G401 (cell line): Measurements from ENCODE around the gene POTEF. TPM values are rescaled to one million over a fixed set of nuclear protein-coding genes. Genes with fewer than 3 reads are reported as not detected.

Experiments used
- total RNA-seq: library from RNA; depleted of rRNA; stranded (reverse); fragments of >200 nt; shearing (Covaris generic); gene quantifications from 2 replicates; pipeline ENCODE4 v1.2.3, GENCODE V29; 2014; rRNA removed

POTEF gene
- total RNA-seq, 1 experiment from 2014 or later, result 0.10 TPM

Other genes starting within 250 kb of the POTEF start
- gene RAB6C, start 149.6 kb downstream of the POTEF start, total RNA-seq, result not detected in 2 replicates
- gene CCDC74B, start 15.9 kb upstream of the POTEF start, total RNA-seq, result 71.6 and 76.7 TPM in 2 replicates
- 52.7 and 63.9 TPM in 2 replicates for gene SMPD4, start 52.4 kb upstream of the POTEF start, total RNA-seq
- gene MZT2B, start 53.0 kb upstream of the POTEF start, total RNA-seq, result 259 and 438 TPM in 2 replicates
- gene TUBA3E, start 69.2 kb upstream of the POTEF start, total RNA-seq, result not detected in 2 replicates
- 84.2 and 100 TPM in 2 replicates for gene IMP4, start 213.7 kb upstream of the POTEF start, total RNA-seq
- gene PTPN18, start 226.8 kb upstream of the POTEF start, total RNA-seq, result 24.4 and 26.1 TPM in 2 replicates